ENCODE measurements around the gene ADARB1.
"Not testable (repeated sequence)": the region's sequence is repeated elsewhere in the genome, so short reads cannot be mapped to it uniquely, and the experiment has no call there.

Gene ADARB1

DNA sequence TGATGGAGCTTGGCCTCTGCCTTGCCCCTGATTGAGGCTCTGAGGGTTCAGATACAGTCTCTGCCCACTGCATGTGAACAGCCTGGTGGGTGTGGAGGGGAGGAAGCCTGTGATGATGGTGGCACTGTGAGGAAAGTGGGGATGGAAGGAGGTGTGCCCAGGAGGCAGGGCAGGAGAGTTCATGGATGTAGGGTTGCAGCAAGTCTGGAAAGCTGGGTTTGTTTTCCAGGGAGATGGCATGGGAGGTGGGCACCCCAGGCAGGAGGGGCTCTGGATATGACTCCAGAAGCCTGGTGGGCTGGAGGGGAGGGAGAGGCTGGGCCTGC is 63.2 kb downstream of the ADARB1 start:
- DNase-seq, result no peak

DNA sequence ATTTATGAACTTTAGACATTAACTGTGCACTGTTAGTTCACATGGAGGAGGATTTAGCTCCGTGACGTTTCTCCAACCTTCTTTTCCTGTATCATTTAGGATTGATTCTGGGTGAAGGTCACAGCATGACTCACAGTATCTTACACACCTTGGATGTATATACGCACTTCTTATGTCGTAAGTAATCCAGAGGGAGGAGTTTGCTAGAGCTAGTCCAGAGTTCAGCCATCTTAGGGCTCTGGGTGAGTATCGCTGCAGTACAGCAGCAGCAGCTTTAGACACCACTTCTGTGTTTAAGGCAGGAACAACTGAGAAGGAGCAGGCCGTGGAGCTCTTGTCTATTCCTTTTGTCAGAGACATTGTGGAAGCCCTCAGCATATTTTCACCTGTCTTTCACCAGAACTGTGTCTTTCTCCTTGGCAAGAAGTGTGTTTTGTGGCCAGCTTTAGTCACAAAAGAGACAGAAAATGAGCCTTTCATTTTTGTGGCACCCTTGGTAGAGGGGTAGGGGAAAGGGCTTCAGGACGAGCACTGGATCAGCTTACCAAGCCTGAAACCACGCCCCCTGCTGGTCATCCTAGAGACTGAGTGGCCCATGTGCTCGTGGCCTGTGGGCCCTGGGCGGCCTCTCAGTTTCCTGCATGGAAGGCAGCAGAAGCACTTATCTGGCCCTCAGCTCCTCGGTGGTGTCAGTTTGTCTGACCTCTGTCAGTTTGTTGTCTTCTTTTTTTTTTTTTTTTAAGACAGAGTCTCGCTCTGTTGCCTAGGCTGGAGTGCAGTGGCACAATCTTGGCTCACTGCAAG is 64.0 kb downstream of the ADARB1 start:
- DNase-seq, result peak; percentile 61

DNA sequence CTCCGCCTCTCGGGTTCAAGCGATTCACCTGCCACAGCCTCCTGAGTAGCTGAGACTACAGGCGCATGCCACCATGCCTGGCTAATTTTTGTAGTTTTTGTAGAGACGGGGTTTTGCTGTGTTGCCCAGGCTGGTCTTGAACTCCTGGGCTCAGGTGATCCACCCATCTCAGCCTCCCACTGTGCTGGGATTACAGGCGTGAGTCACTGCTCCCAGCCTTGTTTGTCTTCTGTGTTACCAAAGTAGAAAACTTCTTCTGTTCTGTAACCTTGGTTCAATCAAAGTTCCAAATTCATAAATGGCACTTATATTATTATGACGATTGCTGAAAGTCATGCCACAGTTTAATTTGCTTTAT is 64.6 kb downstream of the ADARB1 start:
- not testable (repeated sequence) for DNase-seq

DNA sequence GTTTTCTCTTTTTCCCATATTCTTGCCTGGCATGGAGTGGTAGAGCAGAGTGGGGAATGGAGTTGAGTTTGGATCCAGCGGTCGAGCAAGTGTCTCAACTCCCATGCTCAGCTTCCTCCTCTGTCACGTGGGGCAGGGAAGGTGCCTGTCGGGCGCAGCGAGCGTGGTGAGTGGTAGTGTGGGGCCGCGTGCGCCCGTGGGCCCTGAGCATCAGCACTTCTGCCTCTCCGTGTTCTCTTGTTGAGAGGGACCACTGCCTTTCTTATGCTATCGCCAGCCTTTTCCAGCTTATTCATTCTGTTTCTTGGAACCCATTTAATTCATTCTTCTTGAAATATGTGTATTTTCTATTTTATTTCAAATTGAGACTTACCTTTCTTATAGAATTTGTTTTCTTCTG is 65.1 kb downstream of the ADARB1 start:
- no peak for DNase-seq

DNA sequence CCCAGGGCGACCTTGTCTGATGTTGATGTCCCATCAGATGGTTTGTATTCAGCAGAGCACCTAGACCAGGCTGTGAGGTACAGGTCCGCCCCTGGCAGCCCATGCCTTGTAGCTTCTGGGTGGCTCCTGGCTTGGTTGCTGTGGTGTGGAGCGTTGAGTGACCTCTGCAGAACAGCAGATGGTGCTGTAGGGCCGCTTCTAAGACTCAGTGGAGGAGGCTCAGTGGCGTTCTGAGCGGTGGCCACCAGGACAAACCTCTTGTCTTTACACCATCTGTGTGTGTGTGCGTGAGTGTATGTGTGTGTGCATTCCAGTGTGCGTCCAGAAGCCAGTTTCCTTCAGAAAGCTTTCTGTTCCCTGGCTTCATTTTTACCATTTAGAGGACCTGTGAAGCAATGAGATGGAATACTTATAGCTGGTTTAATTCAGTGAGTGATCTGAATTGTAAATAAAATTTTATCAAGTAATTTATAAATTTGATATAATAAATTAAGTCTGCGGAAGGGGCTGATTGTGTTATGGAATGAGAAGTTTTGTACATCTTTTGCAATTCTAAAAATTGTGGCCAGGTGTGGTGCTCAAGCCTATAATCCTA is 66.1 kb downstream of the ADARB1 start:
- peak; percentile 76 for DNase-seq

DNA sequence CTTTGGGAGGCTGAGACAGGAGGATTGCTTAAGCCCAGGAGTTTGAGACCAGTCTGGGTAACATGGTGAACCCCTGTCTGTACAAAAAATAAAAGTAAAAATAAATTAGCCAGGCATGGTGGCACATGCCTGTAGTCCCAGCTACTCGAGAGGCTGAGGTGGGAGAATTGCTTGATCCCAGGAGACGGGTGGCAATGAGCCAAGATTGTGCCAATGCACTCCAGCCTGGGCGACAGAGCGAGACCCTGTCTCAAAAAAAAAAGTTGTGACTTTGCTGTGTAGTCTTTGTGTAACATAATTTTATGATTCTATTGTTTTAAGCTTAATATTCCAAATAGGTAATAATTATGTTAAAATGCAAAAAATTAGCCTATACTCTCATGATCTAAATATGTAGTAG is 66.6 kb downstream of the ADARB1 start:
- DNase-seq, result not testable (repeated sequence)

DNA sequence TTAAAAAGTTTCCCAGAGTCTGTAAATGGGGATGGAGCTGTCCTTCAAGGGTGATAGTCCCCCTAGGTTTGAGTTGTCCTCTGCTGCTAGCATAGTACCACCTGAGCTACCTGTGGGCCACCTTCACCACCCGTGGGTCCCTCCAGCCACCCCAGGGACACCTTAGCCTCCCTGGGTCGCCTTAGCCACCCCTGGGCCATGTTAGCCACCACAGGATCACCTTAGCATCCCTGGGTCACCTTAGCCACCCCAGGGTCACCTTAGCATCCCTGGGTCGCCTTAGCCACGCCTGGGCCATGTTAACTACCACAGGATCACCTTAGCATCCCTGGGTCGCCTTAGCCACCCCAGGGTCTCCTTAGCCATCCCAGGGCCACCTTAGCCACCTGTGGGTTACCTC is 67.1 kb downstream of the ADARB1 start:
- DNase-seq, result no peak

DNA sequence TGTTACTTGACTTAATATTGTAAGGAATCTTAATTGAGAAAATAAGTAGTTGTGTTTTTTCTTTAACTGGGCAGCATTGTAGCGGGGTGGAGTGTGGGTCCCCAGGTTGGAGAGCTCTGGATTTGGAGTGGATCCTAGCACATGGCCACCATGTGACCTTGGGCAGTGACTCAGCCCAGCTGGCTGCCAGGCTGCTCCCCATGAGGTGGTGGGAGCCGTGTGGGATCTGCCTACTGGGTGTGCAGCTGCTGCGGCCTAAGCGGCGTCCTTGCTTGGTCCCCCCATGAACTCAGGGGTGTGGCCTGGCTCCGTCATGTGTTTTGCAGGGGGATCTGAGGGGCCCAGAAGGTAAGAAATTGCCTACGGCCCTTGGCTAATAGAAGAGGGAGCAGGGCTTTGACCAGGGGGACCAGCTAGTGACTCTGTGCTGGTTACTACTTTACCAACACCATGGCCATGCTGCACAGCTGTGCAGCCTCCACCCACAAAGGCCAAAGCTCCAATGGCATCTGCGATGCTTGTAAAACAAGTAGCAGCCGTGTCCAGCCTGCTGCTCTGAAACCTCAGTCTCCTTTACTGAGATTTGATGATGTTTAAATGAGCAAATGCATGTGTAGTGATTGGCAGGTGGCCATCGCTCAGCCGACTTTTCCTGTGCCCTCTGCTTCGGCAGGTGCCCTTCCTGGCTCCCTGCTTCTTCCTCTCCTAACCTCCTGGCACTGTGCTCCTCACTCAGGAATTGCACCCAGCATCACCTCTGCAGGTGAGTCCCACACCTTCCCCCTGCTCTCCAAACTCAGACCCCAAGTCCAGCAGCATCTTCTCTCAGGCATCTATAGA is 68.3 kb downstream of the ADARB1 start:
- no peak for DNase-seq

DNA sequence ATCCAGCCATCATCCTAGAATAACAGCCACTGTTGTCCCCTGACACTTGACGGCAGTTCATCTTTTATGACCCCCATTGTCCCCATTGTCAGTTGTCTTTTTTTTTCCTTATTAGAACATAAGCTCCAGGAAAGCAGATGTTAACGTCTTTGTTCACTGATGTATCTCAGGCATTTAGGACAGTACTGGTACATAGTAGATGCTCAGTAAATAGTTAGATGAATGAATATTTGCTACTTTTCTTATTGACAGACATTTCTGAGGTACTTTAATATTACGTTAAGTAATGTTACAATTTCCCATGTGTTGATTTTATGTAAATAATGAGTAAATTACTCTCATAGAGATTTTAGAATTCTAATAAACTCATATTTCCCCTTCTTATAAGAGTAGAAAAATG is 69.5 kb downstream of the ADARB1 start:
- no peak for DNase-seq

DNA sequence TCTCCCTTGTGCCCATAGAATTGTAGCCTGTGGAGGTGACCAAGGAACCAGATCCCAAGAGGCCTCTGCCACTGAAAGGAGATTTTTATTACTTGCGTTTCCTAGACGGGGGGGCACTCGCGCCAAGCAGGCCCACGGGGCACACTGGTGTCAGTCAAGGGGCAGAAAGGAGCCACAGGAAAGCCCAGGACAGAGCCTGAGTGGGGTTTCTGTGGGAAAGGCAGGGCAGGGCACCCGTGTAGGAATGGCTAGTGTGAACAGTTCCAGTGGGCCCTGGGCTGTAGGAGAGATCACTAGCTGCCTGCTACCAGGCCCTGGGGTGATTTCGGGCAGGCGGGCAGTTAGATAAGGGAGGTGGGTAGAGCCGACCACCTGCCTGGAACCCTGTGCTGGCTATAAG is 70.8 kb downstream of the ADARB1 start:
- no peak for DNase-seq

DNA sequence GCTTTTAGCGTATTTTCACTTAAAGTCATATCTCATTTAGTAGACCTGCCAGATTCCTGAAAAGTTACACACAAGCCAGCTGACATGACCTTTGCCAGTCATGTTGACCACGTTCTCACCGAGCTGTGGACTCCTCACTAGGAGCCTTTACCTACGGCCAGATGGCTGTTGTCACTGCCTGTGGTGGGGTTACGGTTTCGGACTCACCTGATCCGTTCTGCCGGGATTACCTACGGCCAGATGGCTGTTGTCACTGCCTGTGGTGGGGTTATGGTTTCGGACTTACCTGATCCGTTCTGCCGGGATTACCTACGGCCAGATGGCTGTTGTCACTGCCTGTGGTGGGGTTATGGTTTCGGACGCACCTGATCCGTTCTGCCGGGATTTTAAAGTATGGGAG is 71.5 kb downstream of the ADARB1 start:
- DNase-seq, result not testable (repeated sequence)

DNA sequence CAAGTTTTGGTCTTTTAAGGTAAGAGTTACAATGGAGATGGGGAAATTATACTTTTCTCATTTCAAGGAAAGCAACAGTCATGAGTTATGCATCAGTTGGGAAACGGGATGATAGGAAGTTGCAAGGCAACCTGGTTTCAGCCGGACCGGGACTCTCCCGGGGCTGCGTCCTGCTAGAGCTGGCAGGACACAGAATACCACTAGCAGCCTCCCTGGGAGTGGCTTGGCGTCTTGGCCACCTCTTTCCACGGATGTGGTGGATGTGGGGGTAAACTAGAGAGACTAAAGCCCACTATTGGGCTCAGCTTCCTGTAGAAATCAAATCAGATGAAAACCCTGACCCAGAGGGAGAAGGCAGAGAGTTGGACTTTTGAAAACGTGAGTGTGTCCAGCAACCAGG is 71.9 kb downstream of the ADARB1 start:
- no peak for DNase-seq

DNA sequence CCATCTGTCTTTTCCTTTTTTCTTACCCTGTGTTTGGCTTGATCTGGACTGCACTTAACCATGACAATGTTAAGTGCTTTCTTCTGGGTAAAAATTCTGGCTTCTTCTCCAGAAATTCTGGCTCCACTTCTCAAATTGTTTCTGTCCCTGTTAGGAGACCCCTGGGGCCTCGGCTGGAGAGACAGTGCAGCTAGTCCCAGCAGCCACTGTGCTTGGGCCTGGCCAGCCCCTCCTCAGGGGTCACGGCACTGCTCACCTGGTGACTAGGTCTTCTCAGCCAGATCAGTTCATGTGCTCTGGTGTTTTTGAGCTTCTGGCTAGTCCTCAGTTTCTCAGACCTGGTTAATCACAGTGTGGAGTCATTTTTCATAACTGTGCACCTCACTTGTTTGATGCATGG is 72.4 kb downstream of the ADARB1 start:
- DNase-seq, result no peak

DNA sequence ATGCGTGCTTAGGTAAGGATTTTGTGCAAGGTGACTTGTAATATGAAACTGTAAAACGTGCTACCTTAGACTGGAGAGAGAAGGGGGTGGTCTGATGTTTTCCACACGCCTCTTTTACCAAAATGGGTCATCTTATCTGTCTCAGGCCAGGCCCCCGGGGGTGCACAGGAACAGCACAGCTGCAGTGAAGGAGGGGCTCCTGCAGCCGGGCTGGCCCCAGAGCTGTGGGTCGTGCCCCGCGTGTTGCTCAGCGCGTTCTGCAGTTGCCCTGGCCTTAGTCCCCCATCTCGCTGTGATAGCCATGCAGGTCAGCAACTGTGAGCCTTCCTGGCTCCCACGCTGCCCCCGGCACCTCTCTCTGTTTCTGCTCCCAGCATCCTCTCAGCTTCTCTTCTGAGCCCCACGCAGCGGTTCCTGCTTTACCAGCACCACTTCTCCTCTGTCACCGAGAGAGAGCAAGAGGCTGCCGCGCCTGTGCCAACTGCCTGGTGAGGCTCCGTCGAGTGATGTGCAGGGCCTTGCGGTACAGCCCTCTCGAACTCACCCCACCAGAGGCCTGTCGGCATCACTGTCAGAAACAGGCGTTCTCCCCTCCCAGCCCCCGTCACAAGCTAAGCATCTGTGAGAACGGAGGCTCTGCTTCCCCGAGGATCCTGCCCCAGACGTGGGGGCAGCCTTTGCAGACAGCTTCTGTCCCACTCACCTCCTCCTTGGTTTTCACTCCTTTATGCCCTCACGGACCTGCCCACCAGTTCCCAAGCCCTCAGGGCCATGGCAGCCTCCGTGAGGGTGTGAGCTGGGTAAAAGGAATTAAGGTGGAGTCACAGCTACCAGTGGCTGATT is 73.3 kb downstream of the ADARB1 start:
- no peak for DNase-seq

DNA sequence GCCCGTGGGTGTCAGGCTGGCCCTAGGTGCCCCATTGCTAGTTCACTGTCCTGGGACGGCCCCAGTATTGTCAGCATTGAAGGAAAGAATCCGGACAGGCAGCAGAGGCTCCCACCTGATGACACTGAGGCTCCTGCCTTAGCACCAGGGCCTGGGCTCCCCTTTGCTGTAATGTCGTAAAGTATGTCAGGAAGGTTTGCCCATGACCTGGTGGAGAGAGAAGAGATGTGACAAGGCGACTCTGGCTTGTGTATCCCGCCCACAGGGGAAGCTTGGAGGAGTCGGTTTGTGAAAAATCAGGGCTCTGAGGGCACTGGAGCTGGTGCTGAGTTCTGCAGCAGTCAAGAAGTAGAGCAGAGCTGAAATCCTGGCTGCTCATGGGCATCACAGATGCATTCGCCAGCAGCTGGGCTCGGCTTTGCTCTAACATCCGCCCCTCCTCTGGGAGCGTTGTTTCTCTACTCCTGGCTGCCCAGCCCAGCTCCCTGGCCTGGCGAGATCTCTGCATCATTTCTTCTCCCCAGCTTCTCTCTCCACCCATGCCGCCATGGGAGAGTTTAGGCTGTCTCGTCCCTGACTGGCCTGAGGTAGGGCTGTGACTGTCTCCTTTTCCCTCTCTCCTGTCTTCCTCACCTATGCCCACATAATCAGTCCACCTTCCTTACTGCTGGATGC is 74.1 kb downstream of the ADARB1 start:
- no peak for DNase-seq

DNA sequence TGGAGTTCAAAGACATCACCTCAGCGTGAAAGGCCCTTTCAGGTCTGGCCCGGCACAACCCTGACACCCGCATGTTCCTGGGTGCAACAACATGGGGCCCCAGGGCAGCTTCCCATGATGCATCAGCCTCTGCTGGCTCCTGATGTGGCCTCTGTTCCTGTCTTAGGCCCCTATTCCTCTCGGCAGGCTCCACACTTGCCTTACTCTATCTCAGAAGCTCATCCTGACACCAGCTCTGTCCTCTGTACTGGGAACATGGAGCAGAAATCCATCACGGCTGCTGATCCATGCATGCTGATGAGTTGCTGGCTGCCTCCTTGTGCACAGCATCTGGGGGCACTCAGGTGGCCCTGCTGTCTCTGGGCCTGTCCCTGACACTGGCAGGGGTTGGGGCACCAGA is 74.6 kb downstream of the ADARB1 start:
- no peak for DNase-seq

DNA sequence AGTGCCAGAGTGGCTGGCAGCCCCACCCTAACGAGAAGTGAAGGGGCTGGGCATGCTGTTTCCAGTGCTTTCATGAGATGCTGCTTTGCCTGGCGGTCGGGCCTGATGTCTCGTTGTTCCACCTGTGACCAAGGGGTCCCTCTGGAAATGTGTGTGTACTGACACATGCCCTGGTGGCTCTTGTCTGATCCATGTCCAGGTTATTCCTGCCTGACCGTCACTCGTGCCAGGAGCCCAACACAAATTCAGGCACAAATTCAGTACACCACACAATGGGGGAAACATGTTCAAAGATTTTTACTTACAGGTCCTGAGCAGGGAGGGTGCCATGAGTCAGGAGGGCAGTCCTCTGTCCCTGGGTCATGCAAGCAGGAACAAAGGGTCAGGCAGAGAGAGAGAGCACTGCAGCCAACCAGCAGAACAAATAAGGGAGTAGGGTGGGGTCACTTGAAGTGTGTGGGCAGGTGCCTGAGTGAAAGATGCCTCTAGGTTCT is 76.3 kb downstream of the ADARB1 start:
- DNase-seq, result no peak

DNA sequence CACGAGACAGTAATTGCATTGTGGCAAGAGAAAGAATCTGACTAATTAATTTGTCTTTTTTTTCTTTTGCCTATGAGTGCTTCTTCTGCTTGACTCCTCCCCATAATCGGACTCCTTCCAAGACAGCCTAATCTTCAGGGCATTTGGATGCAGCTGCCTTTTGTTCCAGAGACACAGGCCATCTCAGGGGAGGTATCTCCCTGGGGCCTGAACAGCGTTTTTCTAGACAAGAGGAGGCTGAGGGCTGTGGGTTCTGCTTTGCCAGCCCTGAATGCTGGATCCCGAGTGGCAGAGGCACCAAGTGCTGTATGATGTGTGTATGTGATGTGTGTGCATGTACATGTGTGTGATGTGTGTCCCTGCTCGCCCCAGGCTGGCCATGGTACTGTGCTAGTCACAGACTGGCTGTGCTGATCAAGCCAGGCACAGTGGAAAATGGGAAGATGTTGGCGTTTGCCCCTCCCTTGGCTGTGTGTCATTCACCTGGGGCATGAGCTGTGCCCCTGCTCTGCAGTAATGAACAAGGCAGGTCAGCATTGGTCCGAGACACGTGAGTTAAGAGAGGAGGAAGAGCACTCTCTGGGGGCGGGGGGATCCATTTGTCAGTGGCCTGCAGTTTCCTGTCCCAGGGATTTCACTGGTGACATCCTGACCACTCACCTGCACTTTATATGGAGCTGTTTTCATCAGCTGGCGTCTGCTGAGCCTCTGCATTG is 77.2 kb downstream of the ADARB1 start:
- DNase-seq, result no peak

DNA sequence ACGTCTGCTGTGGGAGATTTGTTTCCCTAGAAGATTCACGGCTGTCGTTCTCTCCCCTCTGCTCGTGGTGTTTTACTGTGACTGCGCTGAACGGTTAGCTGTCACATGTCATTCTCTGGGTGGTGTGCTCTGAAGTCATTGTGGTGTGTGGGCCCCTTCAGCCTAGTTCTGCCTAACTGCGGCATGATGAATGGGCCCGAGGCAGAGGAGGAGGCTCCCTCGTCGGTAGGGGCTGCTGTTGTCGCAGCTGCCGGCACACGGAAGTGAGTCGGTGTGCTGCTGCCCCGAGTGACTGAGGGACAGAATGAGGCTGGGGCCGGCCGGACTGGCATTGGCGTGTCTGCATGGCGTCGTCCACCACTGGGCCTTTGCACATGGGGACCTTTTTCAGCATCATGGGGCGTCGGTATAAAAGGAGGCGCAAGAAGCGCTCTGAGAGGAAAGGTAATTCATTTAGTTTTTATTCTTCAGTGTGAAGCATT is 77.9 kb downstream of the ADARB1 start:
- no peak for DNase-seq

DNA sequence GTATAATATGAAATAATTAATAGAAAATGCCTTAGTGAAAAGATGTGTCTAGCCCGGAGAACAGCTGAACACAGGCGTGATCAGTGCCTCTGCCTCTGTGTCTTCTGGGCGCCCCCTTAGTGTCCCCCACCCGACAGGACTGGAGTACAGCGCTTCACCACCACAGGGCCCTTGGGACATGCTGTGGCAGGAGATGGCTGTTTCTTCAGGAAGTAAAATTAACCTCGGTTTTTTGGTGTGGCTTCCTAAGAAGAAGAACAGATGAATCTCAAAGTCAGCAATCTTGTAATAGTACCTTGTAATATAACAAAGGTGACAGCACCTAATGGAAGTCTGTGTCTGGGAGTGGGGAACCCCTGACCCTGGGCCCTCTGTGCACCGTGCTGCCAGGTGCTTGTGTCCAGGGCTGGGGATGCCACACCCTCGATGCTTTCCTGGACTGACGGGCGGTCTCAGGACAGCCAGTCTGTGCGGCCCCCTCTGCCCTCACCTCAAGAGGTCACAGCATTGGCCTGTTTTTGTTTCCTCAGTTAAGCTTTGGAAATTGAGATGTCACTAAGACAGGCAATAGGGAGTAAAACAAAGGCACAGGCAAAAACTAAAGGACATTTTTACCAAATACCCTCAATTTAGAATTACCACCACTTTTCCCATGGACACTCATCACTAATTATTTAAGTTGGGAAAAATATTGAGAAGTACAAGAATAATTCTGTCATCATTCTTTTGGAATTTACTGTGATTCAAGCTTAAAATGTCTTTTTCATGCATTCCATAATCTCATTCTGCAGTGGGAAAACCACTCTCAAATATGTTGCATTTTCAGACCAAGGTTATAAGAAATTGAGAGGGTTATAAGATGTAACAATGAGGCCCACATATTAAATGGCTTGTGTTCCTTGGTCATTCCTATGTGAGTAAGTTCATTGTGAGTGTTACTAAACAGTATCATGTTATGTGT is 79.3 kb downstream of the ADARB1 start:
- no peak for DNase-seq

Measured in NCI-H1092 (cell line).